ENCODE measurements around the gene L3MBTL4. TPM values are rescaled to one million over a fixed set of nuclear protein-coding genes. Genes with fewer than 3 reads are reported as not detected.

Gene L3MBTL4
- total RNA-seq, 1 experiment from 2014 or later, result not detected

DNA sequence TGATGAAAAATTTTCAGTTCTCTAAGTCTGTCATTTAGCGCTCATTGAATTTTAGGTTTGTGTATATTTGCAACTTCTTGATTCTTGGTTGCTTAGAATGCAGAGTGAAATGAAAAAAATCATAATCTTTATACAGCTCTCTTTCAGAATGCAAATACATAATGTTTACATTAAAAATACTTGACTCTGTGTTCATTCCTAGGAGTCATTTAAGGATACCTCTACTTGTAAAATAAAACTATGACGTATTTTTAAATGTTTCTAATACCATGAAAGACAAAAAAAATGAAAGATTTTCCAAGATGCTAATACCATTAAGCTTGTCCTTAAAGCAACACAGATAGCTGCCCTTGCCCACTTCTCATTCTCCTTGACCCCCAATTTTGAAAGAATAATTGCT, 259.0 kb downstream of the L3MBTL4 start:
- Histone ChIP-seq H3K27ac (ENCODE audit: low read depth, low read length, poor library complexity, severe bottlenecking) (no peak overlapping the region), H3K9me3 (ENCODE audit: low read depth, low read length, poor library complexity, severe bottlenecking) (peaks cover 54% of the 10 kb centered on the region), H3K36me3 (ENCODE audit: insufficient read depth, low read length, poor library complexity, severe bottlenecking) (no peaks in the 10 kb centered on the region), H3K27me3 (replicated peaks; ENCODE audit: insufficient read depth, low read depth, low read length, poor library complexity) (no peaks in the 10 kb centered on the region), H3K4me3 (ENCODE audit: low read depth, low read length, poor library complexity, severe bottlenecking) (no peak overlapping the region), H3K4me1 (ENCODE audit: insufficient read depth, low read length, poor library complexity, severe bottlenecking) (no peaks in the 10 kb centered on the region)
- no TSS peak for BruUV-seq (replicated peaks)
- CTCF ChIA-PET, result no interaction called here
- DNase-seq (ENCODE audit: low spot score), result no peak
- TF ChIP-seq, protein P1, sequence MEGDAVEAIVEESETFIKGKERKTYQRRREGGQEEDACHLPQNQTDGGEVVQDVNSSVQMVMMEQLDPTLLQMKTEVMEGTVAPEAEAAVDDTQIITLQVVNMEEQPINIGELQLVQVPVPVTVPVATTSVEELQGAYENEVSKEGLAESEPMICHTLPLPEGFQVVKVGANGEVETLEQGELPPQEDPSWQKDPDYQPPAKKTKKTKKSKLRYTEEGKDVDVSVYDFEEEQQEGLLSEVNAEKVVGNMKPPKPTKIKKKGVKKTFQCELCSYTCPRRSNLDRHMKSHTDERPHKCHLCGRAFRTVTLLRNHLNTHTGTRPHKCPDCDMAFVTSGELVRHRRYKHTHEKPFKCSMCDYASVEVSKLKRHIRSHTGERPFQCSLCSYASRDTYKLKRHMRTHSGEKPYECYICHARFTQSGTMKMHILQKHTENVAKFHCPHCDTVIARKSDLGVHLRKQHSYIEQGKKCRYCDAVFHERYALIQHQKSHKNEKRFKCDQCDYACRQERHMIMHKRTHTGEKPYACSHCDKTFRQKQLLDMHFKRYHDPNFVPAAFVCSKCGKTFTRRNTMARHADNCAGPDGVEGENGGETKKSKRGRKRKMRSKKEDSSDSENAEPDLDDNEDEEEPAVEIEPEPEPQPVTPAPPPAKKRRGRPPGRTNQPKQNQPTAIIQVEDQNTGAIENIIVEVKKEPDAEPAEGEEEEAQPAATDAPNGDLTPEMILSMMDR (conservative IDR thresholded peaks at IDR 0.05; ENCODE audit: low read depth, low read length), result no peak
- TF ChIP-seq EZH2 (IDR thresholded peaks at IDR 0.05; ENCODE audit: borderline replicate concordance, low read depth, low read length, poor library complexity, severe bottlenecking), result no peak
- intact Hi-C loops (cut with micrococcal nuclease; ENCODE audit: unreplicated experiment), result no loop called here
- POLR2A ChIA-PET (ENCODE audit: low non-redundant PET), result no interaction called here

DNA sequence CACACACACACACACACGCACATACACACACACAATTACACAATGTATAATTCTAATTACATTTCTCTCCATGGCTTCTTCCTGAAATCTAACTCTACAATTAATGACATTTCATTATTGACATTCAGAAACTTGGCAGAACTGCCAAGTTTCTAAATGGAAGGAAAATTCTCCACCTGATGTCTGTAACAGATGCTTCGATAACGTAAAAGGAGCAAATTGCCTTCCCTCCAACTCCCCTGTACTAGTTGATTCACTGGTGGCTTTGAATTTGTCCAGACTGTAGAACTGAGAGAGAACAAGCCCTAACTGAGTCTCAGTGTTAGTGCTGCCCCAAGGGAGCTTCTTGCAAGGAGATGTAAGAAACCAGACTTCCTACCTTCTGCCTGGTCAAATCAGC, 264.3 kb downstream of the L3MBTL4 start:
- ChIA-PET POLR2A (ENCODE audit: low non-redundant PET) (no interaction called here), CTCF (no interaction called here)
- BruUV-seq (replicated peaks), result no TSS peak
- intact Hi-C loops (cut with micrococcal nuclease; ENCODE audit: unreplicated experiment), result no loop called here
- TF ChIP-seq EZH2 (IDR thresholded peaks at IDR 0.05; ENCODE audit: borderline replicate concordance, low read depth, low read length, poor library complexity, severe bottlenecking), result no peak
- TF ChIP-seq, protein P1 (conservative IDR thresholded peaks at IDR 0.05; ENCODE audit: low read depth, low read length), result no peak
- no peak overlapping the region for H3K4me3 ChIP-seq (ENCODE audit: low read depth, low read length, poor library complexity, severe bottlenecking)
- no peaks in the 10 kb centered on the region for H3K4me1 ChIP-seq (ENCODE audit: insufficient read depth, low read length, poor library complexity, severe bottlenecking)
- no peak overlapping the region for H3K27ac ChIP-seq (ENCODE audit: low read depth, low read length, poor library complexity, severe bottlenecking)
- peaks cover 38% of the 10 kb centered on the region for H3K9me3 ChIP-seq (ENCODE audit: low read depth, low read length, poor library complexity, severe bottlenecking)
- no peaks in the 10 kb centered on the region for H3K36me3 ChIP-seq (ENCODE audit: insufficient read depth, low read length, poor library complexity, severe bottlenecking)
- H3K27me3 ChIP-seq (replicated peaks; ENCODE audit: insufficient read depth, low read depth, low read length, poor library complexity), result no peaks in the 10 kb centered on the region
- DNase-seq (ENCODE audit: low spot score), result no peak

DNA sequence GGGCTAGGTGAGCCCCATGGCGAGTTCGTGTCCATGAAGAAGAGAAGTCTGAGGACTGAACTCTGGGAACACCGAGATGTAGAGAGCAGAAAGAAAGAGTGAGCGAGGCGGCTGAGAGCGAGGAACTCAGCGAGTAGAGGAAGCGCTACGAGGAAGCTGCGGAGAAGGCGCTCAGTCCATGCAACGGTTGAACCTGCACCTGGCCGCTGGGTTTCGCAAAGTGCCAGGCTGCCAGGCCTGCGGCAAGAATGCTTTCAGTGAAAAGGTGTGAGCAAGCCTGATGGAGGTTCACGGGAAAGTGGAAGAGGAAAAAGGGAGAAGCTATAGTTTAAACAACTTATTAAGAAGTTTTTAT, 268.4 kb downstream of the L3MBTL4 start:
- no peaks in the 10 kb centered on the region for H3K4me1 ChIP-seq (ENCODE audit: insufficient read depth, low read length, poor library complexity, severe bottlenecking)
- no peaks in the 10 kb centered on the region for H3K36me3 ChIP-seq (ENCODE audit: insufficient read depth, low read length, poor library complexity, severe bottlenecking)
- H3K27ac ChIP-seq (ENCODE audit: low read depth, low read length, poor library complexity, severe bottlenecking), result no peak overlapping the region
- no peak for DNase-seq (ENCODE audit: low spot score)
- no TSS peak for BruUV-seq (replicated peaks)
- peaks cover 40% of the 10 kb centered on the region for H3K9me3 ChIP-seq (ENCODE audit: low read depth, low read length, poor library complexity, severe bottlenecking)
- intact Hi-C loops (cut with micrococcal nuclease; ENCODE audit: unreplicated experiment), result no loop called here
- ChIA-PET CTCF (no interaction called here), POLR2A (ENCODE audit: low non-redundant PET) (no interaction called here)
- H3K27me3 ChIP-seq (replicated peaks; ENCODE audit: insufficient read depth, low read depth, low read length, poor library complexity), result no peaks in the 10 kb centered on the region
- no peak overlapping the region for H3K4me3 ChIP-seq (ENCODE audit: low read depth, low read length, poor library complexity, severe bottlenecking)
- TF ChIP-seq EZH2 (IDR thresholded peaks at IDR 0.05; ENCODE audit: borderline replicate concordance, low read depth, low read length, poor library complexity, severe bottlenecking), result no peak
- TF ChIP-seq, protein P1 (conservative IDR thresholded peaks at IDR 0.05; ENCODE audit: low read depth, low read length), result no peak
